ENCODE results near the gene DDAH1. TPM values are rescaled to one million over a fixed set of nuclear protein-coding genes. Genes with fewer than 3 reads are reported as not detected.

DDAH1 gene
- total RNA-seq, 1 experiment from 2014 or later = 82.7 TPM

GRCh38 chr1:85445906-85446305 is 19.1 kb downstream of the DDAH1 start:
- no peak for DNase-seq (ENCODE audit: low spot score)

- no peak for DNase-seq (ENCODE audit: low spot score)
Measured at GRCh38 chr1:85444381-85444780, 20.6 kb downstream of the DDAH1 start.

- DNase-seq (ENCODE audit: low spot score) = no peak
Measured at GRCh38 chr1:85440612-85441011, 24.3 kb downstream of the DDAH1 start.

GRCh38 chr1:85438353-85438752 is 26.6 kb downstream of the DDAH1 start:
- DNase-seq (ENCODE audit: low spot score) = no peak

GRCh38 chr1:85437139-85437538 is 27.8 kb downstream of the DDAH1 start:
- no peak for DNase-seq (ENCODE audit: low spot score)

GRCh38 chr1:85433096-85433495 is 31.9 kb downstream of the DDAH1 start:
- no peak for DNase-seq (ENCODE audit: low spot score)

- DNase-seq (ENCODE audit: low spot score) = no peak
Measured at GRCh38 chr1:85428471-85429089, 36.4 kb downstream of the DDAH1 start.

- DNase-seq (ENCODE audit: low spot score) = no peak
Measured at GRCh38 chr1:85427849-85428248, 37.1 kb downstream of the DDAH1 start.

GRCh38 chr1:85427331-85427730 is 37.6 kb downstream of the DDAH1 start:
- peak; percentile 27 for DNase-seq (ENCODE audit: low spot score)

- no peak for DNase-seq (ENCODE audit: low spot score)
Measured at GRCh38 chr1:85421179-85421578, 43.8 kb downstream of the DDAH1 start.

- DNase-seq (ENCODE audit: low spot score) = no peak
Measured at GRCh38 chr1:85420199-85420598, 44.8 kb downstream of the DDAH1 start.

- no peak for DNase-seq (ENCODE audit: low spot score)
Measured at GRCh38 chr1:85417876-85418275, 47.1 kb downstream of the DDAH1 start.

GRCh38 chr1:85417017-85417416 is 47.9 kb downstream of the DDAH1 start:
- DNase-seq (ENCODE audit: low spot score) = no peak

- no peak for DNase-seq (ENCODE audit: low spot score)
Measured at GRCh38 chr1:85413169-85413568, 51.8 kb downstream of the DDAH1 start.

- DNase-seq (ENCODE audit: low spot score) = no peak
Measured at GRCh38 chr1:85411567-85412305, 53.2 kb downstream of the DDAH1 start.

- DNase-seq (ENCODE audit: low spot score) = no peak
Measured at GRCh38 chr1:85409516-85409915, 55.4 kb downstream of the DDAH1 start.

GRCh38 chr1:85407746-85408377 is 57.1 kb downstream of the DDAH1 start:
- no peak for DNase-seq (ENCODE audit: low spot score)

- peak; percentile 73 for DNase-seq (ENCODE audit: low spot score)
Measured at GRCh38 chr1:85406887-85407533, 57.9 kb downstream of the DDAH1 start.

- no peak for DNase-seq (ENCODE audit: low spot score)
Measured at GRCh38 chr1:85406081-85406480, 58.9 kb downstream of the DDAH1 start.

GRCh38 chr1:85404408-85404807 is 60.6 kb downstream of the DDAH1 start:
- DNase-seq (ENCODE audit: low spot score) = no peak

GRCh38 chr1:85398391-85399064 is 66.4 kb downstream of the DDAH1 start:
- DNase-seq (ENCODE audit: low spot score) = peak; percentile 28

Measured in HT-29 (cell line).